Thoracic aorta (tissue), 2 donors: ENCODE measurements around the gene SHC4. TPM values are rescaled to one million over a fixed set of nuclear protein-coding genes. Genes with fewer than 3 reads are reported as not detected.

Experiments used
- ATAC-seq: fragments of 150-250 bp; one replicate; pipeline ENCODE4 v1.8.0; 2017; ENCODE audit warnings: low read depth; ENCODE audit not compliant: insufficient number of reproducible peaks, low FRiP score
- DNase-seq: peaks from one replicate; pipeline ENCODE4 v3.0.0-alpha.2; 2020; ENCODE audit warnings: low spot score
- H3K27ac ChIP-seq, 2 donors: fragments of 200-600 bp; sonication (generic); 1 replicate in 1 of 2; 2 replicates in 1 of 2; pipeline ENCODE4 v1.5.1; 2016; ENCODE audit warnings: mild to moderate bottlenecking in 2 of 2, moderate library complexity in 2 of 2
- H3K27me3 ChIP-seq: fragments of 200-600 bp; sonication (generic); replicated peaks from 2 replicates; pipeline ENCODE4 v1.6.0; 2016; ENCODE audit warnings: mild to moderate bottlenecking; ENCODE audit not compliant: insufficient read depth
- H3K36me3 ChIP-seq: fragments of 200-600 bp; sonication (generic); one replicate; pipeline ENCODE4 v1.5.1; 2016
- H3K4me1 ChIP-seq, 2 donors: fragments of 200-600 bp; sonication (generic); 1 replicate in 1 of 2; 2 replicates in 1 of 2; pipeline versions ENCODE4 v1.5.1 to v1.6.0; 2016; ENCODE audit warnings: low read depth in 2 of 2, mild to moderate bottlenecking in 1 of 2; ENCODE audit not compliant: control insufficient read depth in 1 of 2
- H3K4me3 ChIP-seq: fragments of 200-600 bp; sonication (generic); 2 replicates; pipeline ENCODE4 v1.5.1; 2016; ENCODE audit warnings: mild to moderate bottlenecking
- H3K9me3 ChIP-seq: fragments of 200-600 bp; sonication (generic); 2 replicates; pipeline ENCODE4 v1.5.1; 2016
- CTCF ChIP-seq: fragments of 200-600 bp; sonication (generic); IDR thresholded peaks from one replicate; pipeline ENCODE4 v1.5.1; 2019; ENCODE audit warnings: antibody characterized with exemption
- total RNA-seq, 2 donors: library from RNA; depleted of rRNA; stranded (reverse); fragments of >200 nt; gene quantifications; one replicate each; pipeline versions ENCODE4 v1.1.0 to v1.2.3, GENCODE V29; 2016

Gene SHC4
- 10 to 100 TPM; 13.8 to 16.1 TPM for total RNA-seq

GRCh38 chr15:48963524-48964113, at the start of gene SHC4:
Gene SHC4, minus strand, starts transcription at chr15:48963919. Its CDS starts 904 bp downstream, at chr15:48963015.
- H3K27ac ChIP-seq: peak within 1 kb of the TSS; percentile 16 to 61
- H3K36me3 ChIP-seq: no peaks in the 10 kb centered on the region
- peak; percentile 57 for ATAC-seq
- H3K9me3 ChIP-seq: no peaks in the 10 kb centered on the region
- DNase-seq: no peak
- H3K27me3 ChIP-seq: no peaks in the 10 kb centered on the region
- peaks cover 17 to 55% of the 10 kb centered on the region in 2 donors for H3K4me1 ChIP-seq
- H3K4me3 ChIP-seq: peak within 1 kb of the TSS; percentile 75
- no peak for TF ChIP-seq CTCF

DNA sequence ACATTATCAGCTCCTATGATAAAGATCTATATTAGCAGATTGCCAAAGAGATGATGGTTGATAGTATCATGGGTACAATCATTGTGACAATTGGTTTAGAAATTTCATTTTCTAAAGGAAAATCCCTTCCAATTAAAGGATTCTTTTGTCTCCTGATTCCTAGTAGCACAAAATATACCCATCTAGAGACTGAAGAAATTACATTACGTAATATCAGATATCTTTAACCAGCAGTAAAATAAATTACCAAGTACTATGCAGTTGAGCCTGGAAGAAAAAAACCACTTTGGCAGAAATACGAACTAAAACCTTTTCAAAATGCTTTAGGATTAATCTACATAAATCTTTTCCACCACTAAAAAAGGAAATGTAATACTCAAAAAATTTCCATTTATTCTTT, 35.6 kb upstream of the SHC4 start:
- no peak overlapping the region for H3K27ac ChIP-seq
- no peak for TF ChIP-seq CTCF
- peaks cover 7% of the 10 kb centered on the region for H3K36me3 ChIP-seq
- H3K4me1 ChIP-seq: no peaks in the 10 kb centered on the region
- ATAC-seq (no peak), DNase-seq (no peak)
- H3K27me3 ChIP-seq: no peaks in the 10 kb centered on the region
- H3K4me3 ChIP-seq: no peak overlapping the region
- no peaks in the 10 kb centered on the region for H3K9me3 ChIP-seq

DNA sequence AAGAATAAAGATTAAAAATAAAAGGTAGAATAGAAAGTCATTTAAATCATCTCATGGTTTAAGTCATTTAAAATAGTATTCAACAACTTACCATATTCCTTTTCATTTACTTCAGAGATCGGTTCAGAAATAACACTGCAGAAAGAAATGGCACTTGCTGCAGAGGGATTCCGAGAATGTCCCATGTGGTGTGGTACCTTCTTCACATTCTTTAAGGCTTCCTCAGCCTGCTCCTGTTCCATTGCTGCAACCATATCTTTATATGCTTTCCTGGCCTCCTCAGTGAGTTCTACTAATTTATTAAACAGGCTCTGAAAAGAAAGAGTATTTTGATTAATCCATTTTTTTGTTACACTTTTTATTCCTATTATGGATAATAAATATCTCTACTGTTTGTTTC, 32.6 kb upstream of the SHC4 start:
- ATAC-seq (no peak), DNase-seq (no peak)
- Histone ChIP-seq H3K36me3 (peaks cover 18% of the 10 kb centered on the region), H3K4me3 (no peak overlapping the region), H3K9me3 (no peaks in the 10 kb centered on the region), H3K27me3 (no peaks in the 10 kb centered on the region), H3K4me1 (no peaks in the 10 kb centered on the region), H3K27ac (no peak overlapping the region)
- TF ChIP-seq CTCF: no peak

GRCh38 chr15:48993380-48993779, 29.7 kb upstream of the SHC4 start:
- H3K27me3 ChIP-seq: no peaks in the 10 kb centered on the region
- DNase-seq (no peak), ATAC-seq (no peak)
- no peaks in the 10 kb centered on the region for H3K4me1 ChIP-seq
- no peak for TF ChIP-seq CTCF
- no peak overlapping the region for H3K27ac ChIP-seq
- H3K4me3 ChIP-seq: no peak overlapping the region
- no peaks in the 10 kb centered on the region for H3K9me3 ChIP-seq
- H3K36me3 ChIP-seq: peaks cover 12% of the 10 kb centered on the region

- ATAC-seq: no peak
- H3K9me3 ChIP-seq: no peaks in the 10 kb centered on the region
- DNase-seq: no peak
- no peaks in the 10 kb centered on the region for H3K27me3 ChIP-seq
- no peaks in the 10 kb centered on the region for H3K4me1 ChIP-seq
- H3K4me3 ChIP-seq: no peak overlapping the region
- H3K27ac ChIP-seq: no peak overlapping the region
- no peak for TF ChIP-seq CTCF
- H3K36me3 ChIP-seq: peaks cover 11% of the 10 kb centered on the region
Observed at GRCh38 chr15:48992545-48992944, 28.8 kb upstream of the SHC4 start.
